NCI-H1417 (cell line): Measurements from ENCODE around the gene CPTP.
A peak's percentile ranks its signal among the peaks of the same experiment; 100 is the strongest.
"Not testable (repeated sequence)": the region's sequence is repeated elsewhere in the genome, so short reads cannot be mapped to it uniquely, and the experiment has no call there.

Source experiments
- DNase-seq, 3 experiments: peaks; one replicate each; lab custom pipeline; 2025; lab: John Stamatoyannopoulos, UW

The CPTP gene

DNA sequence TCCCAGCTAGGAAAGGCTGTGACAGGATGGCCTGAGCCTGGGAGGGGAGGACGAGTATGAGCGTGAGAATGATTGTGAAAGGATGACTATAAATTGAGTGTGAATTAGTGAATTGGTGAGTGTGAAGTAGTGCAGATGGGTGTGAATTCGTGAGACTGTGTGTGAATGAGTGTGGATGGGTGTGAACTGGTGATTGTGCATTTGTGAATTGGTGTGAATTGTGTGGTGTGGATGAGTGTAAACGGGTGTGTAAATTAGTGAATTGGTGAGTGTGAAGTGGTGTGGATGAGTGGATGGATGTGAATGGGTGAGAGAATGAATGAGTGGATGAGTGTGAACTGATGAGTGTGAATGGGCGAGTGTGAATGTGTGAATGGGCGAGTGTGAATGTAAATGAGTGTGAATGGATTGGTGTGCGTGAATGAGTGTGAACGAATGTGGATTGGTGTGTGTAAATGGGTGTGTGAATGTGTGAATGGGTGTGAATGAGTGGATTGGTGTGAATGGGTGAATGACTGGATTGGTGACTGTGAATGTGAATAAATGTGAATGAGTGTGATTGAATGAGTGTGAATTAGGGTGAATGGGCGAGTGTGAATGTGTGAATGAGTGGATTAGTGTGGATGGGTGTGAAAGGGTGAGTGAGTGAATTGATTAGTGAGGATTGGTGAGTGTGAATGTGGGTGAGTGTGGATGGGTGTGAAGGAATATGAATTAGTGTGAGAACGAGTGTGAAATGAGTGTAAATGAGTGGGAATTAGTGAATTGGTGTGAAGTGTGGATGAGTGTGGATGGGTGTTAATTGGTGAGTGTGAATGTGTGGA, 41.5 kb downstream of the CPTP start:
- DNase-seq, result no peak

DNA sequence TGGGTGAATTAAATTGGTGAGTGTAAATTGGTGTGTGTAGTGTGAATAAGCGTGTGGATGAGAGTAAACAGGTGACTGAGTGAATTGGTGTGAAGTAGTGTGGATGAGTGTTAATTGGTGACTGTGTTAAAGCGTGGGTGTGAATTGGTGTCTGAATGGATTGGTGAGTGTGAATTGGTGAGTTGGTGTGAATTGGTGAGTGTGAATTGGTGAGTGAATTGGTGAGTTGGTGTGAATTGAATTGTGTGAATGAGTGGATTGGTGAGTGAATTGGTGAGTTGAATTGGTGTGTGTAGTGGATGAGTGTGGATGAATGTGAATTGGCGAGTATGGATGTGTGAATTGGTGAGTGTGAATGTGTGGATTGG, 42.1 kb downstream of the CPTP start:
- no peak for DNase-seq

DNA sequence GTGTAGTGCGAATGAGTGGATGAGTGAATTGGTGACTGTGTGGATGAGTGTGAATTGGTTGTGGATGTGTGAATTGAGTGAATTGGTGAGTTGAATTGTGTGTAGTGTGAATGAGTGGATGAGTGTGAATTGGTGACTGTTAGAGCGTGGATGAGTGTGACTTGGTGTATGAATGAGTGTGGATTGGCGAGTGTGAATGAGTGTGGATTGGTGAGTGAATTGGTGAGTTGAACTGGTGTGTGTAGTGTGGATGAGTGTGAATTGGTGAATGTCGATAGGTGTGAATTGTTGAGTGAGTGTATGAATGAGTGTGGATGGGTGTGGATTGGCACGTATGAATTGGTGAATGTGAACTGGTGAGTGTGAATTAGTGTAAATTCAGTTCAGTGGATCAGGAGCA, 42.7 kb downstream of the CPTP start:
- no peak for DNase-seq

DNA sequence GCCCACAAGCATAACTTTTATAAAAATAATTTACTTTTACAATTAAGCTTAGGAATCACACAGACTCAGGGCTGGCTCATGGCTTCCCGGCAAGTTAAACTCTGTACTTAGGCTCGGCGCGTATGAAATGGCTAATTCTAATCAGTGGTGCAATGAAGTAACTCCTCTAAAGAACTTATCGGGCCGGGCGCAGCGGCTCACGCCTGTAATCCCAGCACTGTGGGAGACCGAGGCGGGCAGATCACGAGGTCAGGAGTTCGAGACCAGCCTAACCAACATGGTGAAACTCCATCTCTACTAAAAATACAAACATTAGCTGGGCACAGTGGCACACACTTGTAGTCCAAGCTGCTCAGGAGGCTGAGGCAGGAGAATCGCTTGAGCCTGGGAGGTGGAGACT, 45.5 kb downstream of the CPTP start:
- not testable (repeated sequence) for DNase-seq

DNA sequence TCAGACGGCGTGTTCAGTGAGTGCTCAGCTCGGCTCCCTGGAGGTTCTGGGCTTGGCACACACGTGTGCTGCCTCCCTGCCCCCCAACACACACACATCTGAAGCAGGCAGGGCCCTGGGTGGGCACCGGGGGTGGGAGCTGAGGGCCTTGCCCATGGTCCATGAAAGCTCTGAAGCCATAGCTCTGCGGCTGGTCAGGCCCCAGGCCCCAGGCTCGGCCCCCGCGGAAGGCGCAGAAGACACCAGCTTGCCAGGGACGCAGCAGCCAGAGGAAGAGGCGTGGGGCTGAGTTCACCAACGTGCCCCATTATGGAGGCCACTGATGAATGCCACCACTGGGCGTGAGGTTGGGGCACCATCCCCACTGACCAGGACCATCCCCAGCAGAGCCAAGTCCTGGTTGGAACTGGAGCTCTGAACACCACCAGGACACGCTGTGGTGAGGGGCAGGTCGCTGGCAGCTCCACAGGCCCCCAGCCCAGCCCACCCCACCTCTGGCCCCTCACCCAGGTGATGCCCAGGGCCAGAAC, 46.2 kb downstream of the CPTP start:
- DNase-seq, result no peak

DNA sequence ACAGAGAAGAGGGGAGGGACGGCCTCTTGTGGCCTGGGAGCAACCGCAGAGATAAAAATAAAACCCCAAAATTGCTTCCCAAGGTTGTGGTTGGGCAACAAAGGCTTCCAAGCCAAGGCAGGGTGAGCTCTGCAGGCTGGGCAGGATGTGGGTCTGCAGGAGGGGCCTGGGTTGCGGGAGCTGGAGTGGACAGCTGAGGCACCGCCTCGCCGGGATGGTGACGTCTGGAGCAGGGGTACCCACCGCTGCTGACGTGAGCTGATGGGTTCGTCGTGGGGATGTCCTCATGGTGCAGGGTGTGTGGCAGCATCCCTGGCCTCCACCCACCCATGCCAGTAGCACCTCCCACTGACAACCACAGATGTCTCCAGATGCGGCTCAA, 46.8 kb downstream of the CPTP start:
- DNase-seq, result no peak

DNA sequence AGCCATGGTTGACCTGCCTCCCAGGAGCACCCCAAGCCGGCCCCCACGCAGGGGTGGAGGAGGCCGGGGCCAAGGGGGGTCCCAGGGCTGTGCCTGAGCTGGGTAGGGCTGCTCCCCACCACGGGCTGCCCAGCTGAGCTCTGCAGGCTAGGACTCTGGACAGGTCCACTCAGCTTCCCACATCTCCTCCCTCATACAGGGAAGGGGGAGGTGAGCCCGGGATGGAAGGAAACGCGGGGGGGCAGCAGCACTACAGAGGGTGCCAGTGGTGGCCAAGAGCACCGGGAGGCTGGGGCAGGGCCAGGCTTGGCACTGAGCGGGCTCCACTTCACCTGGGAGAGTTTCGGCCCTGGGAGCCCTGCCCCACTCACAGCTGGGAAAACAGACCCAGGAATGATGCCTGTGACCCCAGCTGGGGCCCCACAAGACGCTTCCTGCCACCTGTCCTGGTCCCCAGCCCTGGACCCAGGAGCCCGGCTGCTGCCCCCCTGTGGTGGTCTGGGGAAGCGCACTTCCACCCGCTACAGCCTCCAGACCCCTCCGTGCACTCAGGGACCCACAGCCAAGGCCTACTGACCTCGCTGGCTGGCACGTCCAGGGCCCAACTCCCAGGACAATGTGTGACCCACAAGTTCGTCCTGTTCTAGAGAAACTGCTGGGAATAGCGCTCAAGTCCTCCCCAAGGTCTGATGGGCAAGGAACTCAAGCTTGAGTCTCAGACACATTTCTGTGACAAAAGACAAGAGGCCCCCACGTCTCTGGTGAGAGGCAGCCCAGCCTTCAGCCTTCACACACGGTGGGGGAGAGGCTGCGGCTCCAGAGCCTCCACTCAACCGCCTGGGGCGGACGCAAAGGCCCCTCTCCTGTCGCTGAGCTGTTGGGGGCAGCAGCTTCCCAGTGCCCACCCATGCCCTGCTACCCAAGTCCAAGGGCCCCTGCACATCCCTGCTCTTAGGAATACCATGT, 47.4 kb downstream of the CPTP start:
- DNase-seq, result peak; percentile 23 to 40 (median 28)

DNA sequence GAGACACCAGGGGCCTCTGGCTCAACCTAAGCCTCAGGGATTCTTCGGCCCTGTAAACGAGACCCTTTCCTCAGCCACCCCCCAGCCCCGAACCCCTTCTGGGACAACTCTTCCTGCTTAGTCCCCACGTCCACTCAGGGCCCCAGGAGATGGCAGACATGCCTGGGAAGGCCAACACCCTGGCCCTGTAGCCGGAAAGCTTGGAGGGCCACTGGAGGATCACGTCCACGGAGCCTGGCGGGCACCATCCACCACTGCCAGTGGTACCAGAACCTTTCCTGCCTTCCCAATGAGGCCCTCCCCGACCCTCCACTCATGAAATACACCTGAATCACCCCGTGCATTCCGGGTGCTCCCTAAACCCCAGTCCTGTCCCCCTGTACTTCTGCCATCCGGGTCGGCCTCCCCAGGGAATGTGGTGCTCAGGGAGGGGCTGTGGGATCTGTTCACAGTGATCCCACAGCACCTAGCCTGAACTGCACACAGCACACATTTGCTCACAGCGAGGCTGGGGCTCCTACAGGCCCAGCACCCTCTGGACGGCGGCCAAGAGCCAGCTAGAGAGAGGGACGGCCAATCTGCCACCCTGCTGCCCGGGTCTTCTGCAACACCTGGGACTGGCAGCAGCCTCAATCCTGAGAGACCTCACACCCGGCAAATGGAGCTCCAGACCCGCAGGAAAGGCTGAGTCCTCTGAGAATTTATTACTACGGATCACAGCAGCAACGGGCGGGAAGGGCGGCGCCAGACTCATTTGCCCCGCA, 48.6 kb downstream of the CPTP start:
- no peak for DNase-seq

DNA sequence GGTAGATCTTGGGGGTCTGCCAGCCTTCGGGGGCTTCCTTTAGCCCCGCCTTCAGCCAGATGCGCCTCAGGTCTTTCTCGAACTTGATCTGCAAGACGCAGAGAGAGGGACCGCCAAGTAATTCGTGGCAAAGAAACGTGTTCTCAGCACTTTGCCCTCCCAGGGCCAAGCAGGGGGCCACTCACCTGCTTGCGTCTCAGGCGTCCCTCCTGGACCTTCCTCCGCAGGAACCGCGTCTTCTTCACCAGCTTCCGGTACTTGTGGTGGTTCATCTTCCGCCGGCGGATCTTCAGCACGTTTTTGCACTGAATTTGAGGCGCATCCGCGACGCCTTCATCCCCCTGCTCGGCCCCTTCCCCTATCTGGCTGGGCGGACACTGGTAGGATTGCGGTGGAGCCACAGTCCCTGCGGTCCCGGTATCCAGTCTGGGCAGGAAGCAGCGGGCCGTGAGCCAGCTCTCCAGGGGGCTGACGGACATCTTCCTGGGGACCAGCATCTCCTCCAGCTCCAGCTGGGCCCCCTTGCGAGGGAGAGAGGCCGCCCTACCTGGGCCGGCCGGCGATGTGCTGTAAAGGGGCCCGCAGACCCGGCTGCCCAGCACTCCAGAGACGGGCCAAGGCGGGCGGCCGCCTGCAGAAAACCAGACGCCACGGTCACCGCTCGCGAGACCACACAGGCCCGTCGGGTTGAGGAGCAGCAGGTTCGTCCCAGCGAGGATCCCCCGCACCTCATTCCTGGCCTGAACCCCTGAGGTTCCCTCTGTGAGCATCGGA, 49.4 kb downstream of the CPTP start:
- DNase-seq, result no peak

DNA sequence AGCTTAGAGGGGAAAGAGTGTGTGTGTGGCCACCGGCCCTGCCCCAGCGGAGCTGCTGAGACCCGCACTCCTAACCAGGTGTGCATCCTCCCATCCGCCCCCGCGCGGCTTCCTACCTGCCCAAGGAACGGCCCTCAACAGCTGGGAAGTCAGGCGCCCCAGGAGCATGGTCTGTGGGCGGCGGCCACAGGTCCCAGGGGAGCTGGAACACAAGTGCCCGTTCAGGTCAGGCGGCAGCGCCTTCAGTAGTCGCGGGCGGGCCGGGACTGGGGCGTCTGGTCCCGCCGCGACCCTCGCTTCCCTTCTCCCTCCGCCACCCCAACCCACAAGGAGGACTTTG, 50.0 kb downstream of the CPTP start:
- DNase-seq, result peak in 2 of 3 experiments; percentile 29 to 61

DNA sequence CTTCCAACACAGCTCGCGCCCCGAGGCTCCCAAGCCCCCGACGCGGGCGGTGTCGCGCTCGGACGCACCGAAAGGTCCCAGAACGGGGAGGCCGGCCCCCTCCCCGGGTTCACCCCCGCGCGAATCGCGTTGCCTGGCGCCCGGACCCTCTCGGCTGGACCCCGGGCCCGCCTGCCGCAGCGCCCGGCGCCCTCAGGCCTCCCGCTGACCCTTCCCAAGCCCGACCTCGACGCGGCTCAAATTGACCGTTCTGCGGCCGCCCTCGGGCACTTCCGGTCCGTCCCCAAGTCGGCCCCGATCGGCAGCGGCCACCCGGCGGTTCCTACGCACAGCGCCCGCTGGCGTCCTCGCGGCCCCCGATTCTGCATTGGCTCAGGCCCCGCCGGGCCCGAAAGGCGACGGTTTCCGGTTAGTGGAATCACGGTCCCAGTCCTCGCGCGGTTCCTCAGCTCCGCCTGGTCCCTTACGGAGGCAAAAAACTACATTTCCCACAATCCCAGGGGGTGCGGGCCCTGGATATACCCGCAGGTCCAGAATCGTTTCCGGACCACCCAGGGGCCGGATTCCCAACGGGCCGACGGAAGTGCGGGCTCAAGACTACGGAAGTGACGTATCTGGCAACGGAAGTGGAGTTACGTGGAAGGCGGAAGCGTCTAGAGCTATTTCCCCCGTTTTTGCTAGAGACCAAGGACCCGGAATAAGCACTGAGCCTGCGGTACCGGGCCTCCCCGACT, 50.5 kb downstream of the CPTP start, which contains the start of gene AURKAIP1:
AURKAIP1 (minus strand) TSS at position 279 of the 734 bp plus-strand sequence. CDS start 451 bp downstream, outside the sequence.
- peak; percentile 98 to 100 (median 100) for DNase-seq

DNA sequence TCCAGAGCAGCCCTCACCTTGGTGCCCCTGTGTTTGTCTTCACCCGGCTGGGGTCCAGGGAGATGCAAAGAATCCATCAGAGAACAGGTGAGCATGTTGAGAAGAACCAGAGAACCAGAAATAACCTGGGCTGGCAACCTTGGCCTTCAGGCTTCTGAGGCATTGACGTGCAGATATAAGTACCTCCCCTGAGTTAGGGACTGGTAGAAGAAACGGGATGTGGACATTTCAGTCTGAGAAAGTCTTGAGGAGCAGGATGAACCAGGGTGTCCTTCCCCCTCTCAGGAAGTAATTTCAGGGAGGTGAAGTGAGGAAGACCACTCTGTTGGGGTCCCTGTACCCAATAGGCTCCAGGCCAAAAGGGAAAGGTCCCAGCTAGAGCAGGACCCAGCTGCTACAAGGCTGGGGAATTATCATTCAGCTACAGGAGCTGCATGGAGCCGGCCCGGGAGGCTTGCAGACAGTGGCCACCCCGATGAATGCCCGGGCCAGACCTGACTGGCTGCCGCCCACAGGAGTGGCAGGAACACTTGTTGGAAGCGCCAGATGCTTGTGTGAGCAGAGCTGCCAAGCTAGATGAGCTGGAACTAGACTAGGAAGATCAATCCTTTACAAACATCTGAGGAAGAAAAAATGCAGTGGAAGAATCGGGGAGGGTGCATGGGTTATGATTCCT, 52.1 kb downstream of the CPTP start:
- no peak for DNase-seq

DNA sequence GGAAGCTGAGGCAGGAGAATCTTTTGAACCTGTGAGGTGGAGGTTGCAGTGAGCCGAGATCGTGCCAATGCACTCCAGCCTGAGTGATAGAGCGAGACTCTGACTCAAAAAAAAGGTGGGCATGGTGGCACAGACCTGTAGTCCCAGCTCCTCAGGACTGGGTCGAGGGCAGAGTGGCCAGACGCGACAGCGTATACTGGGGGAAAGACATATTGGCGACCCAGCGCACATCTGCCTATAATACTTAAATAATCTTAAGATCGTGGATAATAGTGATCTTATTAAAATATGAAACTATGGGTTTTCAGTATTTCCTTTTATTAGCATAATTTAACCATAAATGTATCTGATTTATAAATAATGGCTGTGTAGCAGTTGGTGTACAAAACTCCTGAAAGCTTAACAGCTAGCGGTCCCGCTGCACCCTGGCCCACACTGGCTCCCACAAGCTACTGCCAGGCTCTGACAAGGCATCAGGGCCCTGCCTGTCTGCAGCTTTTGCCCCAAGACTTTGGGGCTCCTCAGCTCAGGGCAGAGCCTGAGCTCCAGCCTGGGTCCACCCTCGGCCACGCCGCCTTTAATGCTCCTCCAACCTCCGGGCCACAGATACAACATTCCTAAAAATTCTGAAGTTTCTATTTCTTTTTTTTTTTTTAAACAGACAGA, 53.1 kb downstream of the CPTP start:
- no peak for DNase-seq
